K562 (cell line): Measurements from ENCODE around the gene DIPK1B. TPM values are rescaled to one million over a fixed set of nuclear protein-coding genes. Genes with fewer than 3 reads are reported as not detected.
A peak's percentile ranks its signal among the peaks of the same experiment; 100 is the strongest.

Experiments used
- ATAC-seq: fragments of 200-7000 bp; cut with Tn5 transposase; 3 replicates; pipeline ENCODE4 v1.9.1; 2020; ENCODE audit warnings: moderate library complexity
- BruUV-seq: library from RNA; stranded (reverse); fragments of 400-500 nt; replicated peaks from 2 replicates; lab custom pipeline; 2021; lab: Mats Ljungman, UMichigan
- CTCF ChIA-PET: fragments of 300-600 bp; formaldehyde crosslinking; extraction: SDS; loops from one replicate; lab custom pipeline; 2021; ENCODE audit warnings: low intra/inter-chr PET ratio; lab: Yijun Ruan, JAX
- POLR2A ChIA-PET: fragments of 300-600, 350-650 bp; sonication (Branson Sonifier 250); formaldehyde crosslinking; extraction: SDS; loops from one replicate; lab custom pipeline; 2021; ENCODE audit warnings: antibody characterized with exemption, inconsistent platforms; lab: Yijun Ruan, JAX
- DNase-seq, 4 experiments: peaks; one replicate each; pipeline versions ENCODE4 v3.0.0 to v3.0.0-alpha.2; 2011 to 2018; ENCODE audit warnings: low spot score in 3 of 4, mixed read lengths in 3 of 4; ENCODE audit errors: extremely low read depth in 1 of 4
- FAIRE-seq: peaks from 2 replicates; lab custom pipeline; 2011; peaks lifted over from hg19 to GRCh38; lab: Jason Lieb, UNC
- H2AFZ ChIP-seq: 2 replicates; pipeline ENCODE4 v1.6.0; 2011; ENCODE audit warnings: low read depth, low read length, control low read depth, inconsistent platforms
- H3K27ac ChIP-seq: fragments of 200-600 bp; 3 replicates; pipeline ENCODE4 v1.8.0; 2011; ENCODE audit warnings: low read depth, mild to moderate bottlenecking, control low read depth, inconsistent platforms, low read length, moderate library complexity, mixed read lengths; ENCODE audit errors: extremely low read depth
- H3K27me3 ChIP-seq, 2 experiments: fragments of 300-600 bp in 1 of 2; 2 replicates in 1 of 2; 3 replicates in 1 of 2; pipeline versions ENCODE4 v1.6.0 to v1.8.0; 2011; ENCODE audit warnings: inconsistent platforms in 2 of 2, low read length in 2 of 2, mild to moderate bottlenecking in 1 of 2, mixed read lengths in 1 of 2, moderate library complexity in 1 of 2; ENCODE audit not compliant: control insufficient read depth in 2 of 2, insufficient read depth in 2 of 2
- H3K36me3 ChIP-seq: fragments of 300-600 bp; 3 replicates; pipeline ENCODE4 v1.8.0; 2011; ENCODE audit warnings: mild to moderate bottlenecking, low read length, inconsistent platforms; ENCODE audit not compliant: control insufficient read depth, insufficient read depth
- H3K4me1 ChIP-seq, 2 experiments: fragments of 200-600 bp in 1 of 2; replicated peaks in 1 of 2; 2 replicates in 1 of 2; 3 replicates in 1 of 2; pipeline versions ENCODE4 v1.5.1 to v1.8.0; 2011; ENCODE audit warnings: inconsistent platforms in 2 of 2, low read length in 2 of 2, mild to moderate bottlenecking in 1 of 2, mixed read lengths in 1 of 2, moderate library complexity in 1 of 2; ENCODE audit not compliant: control insufficient read depth in 2 of 2, insufficient read depth in 2 of 2
- H3K4me2 ChIP-seq: 2 replicates; pipeline ENCODE4 v1.6.1; 2011; ENCODE audit warnings: low read length, control low read depth, inconsistent platforms, mixed read lengths; ENCODE audit not compliant: insufficient read depth
- H3K4me3 ChIP-seq: fragments of 200-600 bp; sonication (generic), shearing (Covaris generic); 2 replicates; pipeline ENCODE4 v1.5.1; 2016; ENCODE audit warnings: control low read depth, inconsistent platforms
- H3K79me2 ChIP-seq: fragments of 200-600 bp; 3 replicates; pipeline ENCODE4 v1.8.0; 2011; ENCODE audit warnings: low read length, inconsistent platforms; ENCODE audit not compliant: control insufficient read depth, insufficient read depth
- H3K9ac ChIP-seq, 2 experiments: 2 replicates each; pipeline versions ENCODE4 v1.6.0 to v1.6.1; 2011; ENCODE audit warnings: low read depth in 2 of 2, low read length in 2 of 2, control low read depth in 1 of 2, inconsistent platforms in 1 of 2, mild to moderate bottlenecking in 1 of 2, mixed read lengths in 1 of 2; ENCODE audit not compliant: insufficient read depth in 1 of 2
- H3K9me1 ChIP-seq: one replicate; pipeline ENCODE4 v1.6.0; 2011; ENCODE audit warnings: inconsistent platforms, mild to moderate bottlenecking, low read length, moderate library complexity; ENCODE audit not compliant: control insufficient read depth, insufficient read depth
- H3K9me3 ChIP-seq: replicated peaks from 2 replicates; pipeline ENCODE4 v1.5.1; 2011; ENCODE audit warnings: low read depth, low read length, inconsistent platforms; ENCODE audit not compliant: control insufficient read depth, insufficient read depth
- H4K20me1 ChIP-seq: replicated peaks from 2 replicates; pipeline ENCODE4 v1.6.1; 2011; ENCODE audit warnings: low read length, inconsistent platforms, mixed read lengths; ENCODE audit not compliant: control insufficient read depth, insufficient read depth
- BACH1 ChIP-seq: fragments of 200-800 bp; sonication (Bioruptor generic); IDR thresholded peaks from 2 replicates; pipeline ENCODE4 v1.6.1; 2016; ENCODE audit warnings: missing genetic modification characterization, missing compliant biosample characterization
- E4F1 ChIP-seq: fragments of 250-450 bp; sonication (Bioruptor Pico); IDR thresholded peaks from 2 replicates; pipeline ENCODE4 v1.5.0; 2021; ENCODE audit warnings: mild to moderate bottlenecking, borderline replicate concordance
- ETV1 ChIP-seq: fragments of 450-650 bp; conservative IDR thresholded peaks from 2 replicates; pipeline ENCODE4 v1.6.1; 2016; ENCODE audit warnings: missing genetic modification characterization, control low read depth, low read depth, missing compliant biosample characterization
- ETV5 ChIP-seq: sonication (generic); formaldehyde crosslinking; IDR thresholded peaks from 2 replicates; pipeline ENCODE4 v1.4.0; 2020; ENCODE audit warnings: low read depth, mild to moderate bottlenecking, missing genetic modification reagents
- FUS ChIP-seq: fragments of 200-400 bp; formaldehyde crosslinking; optimal IDR thresholded peaks from 2 replicates; pipeline ENCODE3; 2017; ENCODE audit warnings: low read depth, low read length
- HDAC2 ChIP-seq: fragments of 450-650 bp; IDR thresholded peaks from 2 replicates; pipeline ENCODE4 v1.6.1; 2016; ENCODE audit warnings: mild to moderate bottlenecking
- HNRNPH1 ChIP-seq: fragments of 200-400 bp; formaldehyde crosslinking; optimal IDR thresholded peaks from 2 replicates; pipeline ENCODE3; 2017; ENCODE audit warnings: low read depth, mild to moderate bottlenecking, low read length, moderate library complexity
- KDM5B ChIP-seq: fragments of 200-600 bp; sonication (generic); IDR thresholded peaks from 2 replicates; pipeline ENCODE4 v1.6.1; 2012; ENCODE audit warnings: low read depth, mild to moderate bottlenecking, moderate library complexity, low read length, control low read depth, inconsistent platforms; ENCODE audit not compliant: insufficient replicate concordance
- MITF ChIP-seq: IDR thresholded peaks from 2 replicates; pipeline ENCODE4 v1.6.1; 2014; ENCODE audit warnings: antibody characterized with exemption
- MTF1 ChIP-seq: fragments of 250-450 bp; sonication (Bioruptor Pico); IDR thresholded peaks from 2 replicates; pipeline ENCODE4 v1.9.0; 2021; ENCODE audit warnings: moderate library complexity, mild to moderate bottlenecking, inconsistent platforms, borderline replicate concordance
- NFIC ChIP-seq: fragments of 450-650 bp; IDR thresholded peaks from 2 replicates; pipeline ENCODE4 v1.6.1; 2017; ENCODE audit warnings: mild to moderate bottlenecking, inconsistent platforms
- NR4A1 ChIP-seq, 2 experiments: fragments of 250-450 bp in 1 of 2; fragments of 450-650 bp in 1 of 2; sonication (Bioruptor Pico) in 1 of 2; IDR thresholded peaks; 2 replicates each; pipeline versions ENCODE4 v1.4.0 to v1.6.1; 2016 to 2020; ENCODE audit warnings: mild to moderate bottlenecking in 2 of 2, missing compliant biosample characterization in 1 of 2, missing genetic modification characterization in 1 of 2, moderate library complexity in 1 of 2
- POLR2A ChIP-seq: fragments of 450-650 bp; conservative IDR thresholded peaks from 2 replicates; pipeline ENCODE4 v1.6.1; 2016
- POLR2G ChIP-seq: fragments of 200-400 bp; formaldehyde crosslinking; IDR thresholded peaks from 2 replicates; pipeline ENCODE4 v1.6.1; 2017; ENCODE audit warnings: low read depth, mild to moderate bottlenecking, antibody characterized with exemption, low read length, moderate library complexity
- RHOXF2B ChIP-seq: fragments of 250-450 bp; sonication (Bioruptor Pico); conservative IDR thresholded peaks from 2 replicates; pipeline ENCODE4 v1.5.1; 2021
- SMARCA4 ChIP-seq: fragments of 450-650 bp; IDR thresholded peaks from 2 replicates; pipeline ENCODE4 v1.6.1; 2016
- SP2 ChIP-seq: IDR thresholded peaks from 2 replicates; pipeline ENCODE4 v1.6.1; 2011; ENCODE audit warnings: mild to moderate bottlenecking, low read depth, low read length, moderate library complexity; ENCODE audit not compliant: poor library complexity, severe bottlenecking; ENCODE audit errors: extremely low read depth
- TCFL5 ChIP-seq: fragments of 250-450 bp; sonication (Bioruptor Pico); conservative IDR thresholded peaks from 2 replicates; pipeline ENCODE4 v1.6.1; 2021; ENCODE audit warnings: mild to moderate bottlenecking, moderate library complexity, matching md5 sums
- WGBS: fragments of 100-300 bp; shearing (Covaris generic); methylation state at CpG from one replicate; pipeline ENCODE4 v1.1.6; 2016; ENCODE audit warnings: low coverage, mixed read lengths; ENCODE audit not compliant: insufficient coverage; ENCODE audit errors: missing lambda C conversion rate; 5-methylcytosine and 5-hydroxymethylcytosine counted together
- in situ Hi-C: fragments of 300-500 bp; cut with MboI; formaldehyde crosslinking; loops from 4 replicates; pipeline ENCODE4 v1.15.0; 2018; ENCODE audit warnings: inconsistent platforms, mixed read lengths
- intact Hi-C: fragments of 100-400 bp; cut with micrococcal nuclease; formaldehyde crosslinking; loops from 2 replicates; pipeline ENCODE4 v1.14.2; 2022
- polyA plus RNA-seq, 8 experiments: library from polyadenylated mRNA; depleted of rRNA in 4 of 8; stranded (reverse) in 5 of 8; unstranded in 3 of 8; fragments of >200 nt; fragmentation: Nextera tagmentation in 2 of 8; fragmentation: Illumina TruSeq in 1 of 8; extraction: Ambion mirVana in 2 of 8; extraction: Trizol in 1 of 8; gene quantifications; 2 replicates each; pipeline versions ENCODE4 v1.2.1 to v1.2.3, GENCODE V29; 2011 to 2014; ENCODE audit warnings: inconsistent platforms in 1 of 8, missing spikeins in 1 of 8
- total RNA-seq, 7 experiments: library from RNA; depleted of rRNA in 6 of 7; stranded (reverse); fragments of >200 nt in 6 of 7; fragmentation: Illumina TruSeq in 2 of 7; extraction: Trizol in 2 of 7; gene quantifications; 2 replicates each; pipeline versions ENCODE4 v1.2.1 to v1.2.3, GENCODE V29; 2011 to 2021; ENCODE audit warnings: low replicate concordance in 1 of 7

DIPK1B gene
- total and polyA plus RNA-seq, 9 of the 15 experiments (the other 6 are each of a cell fraction or from before 2014, with no cell fraction given), result 0.08 to 22.3 (median 5.9) TPM

GRCh38 chr9:136664000-136664915 is 48.1 kb upstream of the DIPK1B start:
- ChIA-PET CTCF (no interaction called here), POLR2A (interaction anchor here (0.6 to 1.0 kb wide), 4 partner anchors 10 to 295 kb away, joined by 3 to 4 read pairs (median 4); no protein-coding TSS in a partner anchor)
- peak overlapping the region; percentile 79 for H3K27ac ChIP-seq
- peaks cover 42% of the 10 kb centered on the region for H4K20me1 ChIP-seq
- peak; percentile 6 for ATAC-seq
- H3K9ac ChIP-seq, result peak overlapping the region; percentile 77 to 97
- peak overlapping the region; percentile 95 for H3K4me2 ChIP-seq
- no peaks in the 10 kb centered on the region for H3K27me3 ChIP-seq
- H3K9me1 ChIP-seq, result peaks cover 2% of the 10 kb centered on the region
- intact Hi-C loops (no loop called here), in situ Hi-C loops (no loop called here)
- peaks cover 70% of the 10 kb centered on the region for H3K79me2 ChIP-seq
- H2AFZ ChIP-seq, result no peak overlapping the region
- H3K9me3 ChIP-seq, result 0 out of 2 replicates have a peak, but pooled peaks cover 3% of the 10 kb centered on the region
- H3K4me3 ChIP-seq, result peak overlapping the region; percentile 81
- H3K4me1 ChIP-seq, result peaks cover 18 to 96% of the 10 kb centered on the region in 2 experiments
- BruUV-seq, result no TSS peak
- peaks cover 53% of the 10 kb centered on the region; the same call in 2 of the 3 replicates for H3K36me3 ChIP-seq
- DNase-seq, result peak; percentile 42 to 60 (median 50)
- FAIRE-seq, result peak; percentile 19
- WGBS, result 19% methylated on average over 27 of the region's 27 CpGs
- TF ChIP-seq FUS (no peak), E4F1 (CRISPR knock-in tag) (no peak), BACH1 (tag) (no peak), SMARCA4 (no peak), RHOXF2B (no peak), ETV1 (no peak), POLR2G (peak; percentile 18; the same call in 1 of the 2 replicates), NFIC (no peak), POLR2A (peak; percentile 44), ETV5 (CRISPR knock-in tag) (no peak), HNRNPH1 (no peak), NR4A1 (CRISPR knock-in tag; IDR thresholded peaks at IDR 0.05) (no peak), NR4A1 (tag; IDR thresholded peaks at IDR 0.05) (no peak), MITF (no peak), HDAC2 (no peak), KDM5B (no peak), TCFL5 (no peak), MTF1 (no peak), SP2 (no peak)
